Astrocyte of the hippocampus (primary cell): ENCODE measurements around the gene C1orf50.

Experiments used
- DNase-seq: peaks from one replicate; pipeline ENCODE4 v3.0.0; 2011; ENCODE audit warnings: low read depth, low spot score

C1orf50 gene

DNA sequence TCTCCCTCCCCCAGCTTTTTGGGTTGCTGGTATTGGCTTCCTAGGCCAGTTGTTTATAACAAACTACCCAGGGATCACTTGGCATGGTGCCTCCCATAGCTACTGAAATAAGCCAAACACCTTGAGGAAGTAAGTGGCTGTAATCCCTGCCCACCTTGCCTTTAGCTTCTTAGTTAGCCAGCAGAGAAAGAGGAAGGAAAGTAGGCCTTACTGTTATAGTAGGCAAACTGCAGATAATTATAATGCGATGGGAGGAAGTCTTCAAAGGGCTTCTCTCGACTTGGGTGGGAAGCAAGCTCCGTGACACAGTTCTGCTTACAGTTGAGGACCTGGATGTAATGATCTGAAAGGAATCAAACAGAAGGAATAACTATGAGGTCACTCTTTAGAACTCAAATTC is 8.4 kb upstream of the C1orf50 start:
- DNase-seq, result no peak

GRCh38 chr1:42759114-42759513 is 7.9 kb upstream of the C1orf50 start:
- DNase-seq, result no peak

DNA sequence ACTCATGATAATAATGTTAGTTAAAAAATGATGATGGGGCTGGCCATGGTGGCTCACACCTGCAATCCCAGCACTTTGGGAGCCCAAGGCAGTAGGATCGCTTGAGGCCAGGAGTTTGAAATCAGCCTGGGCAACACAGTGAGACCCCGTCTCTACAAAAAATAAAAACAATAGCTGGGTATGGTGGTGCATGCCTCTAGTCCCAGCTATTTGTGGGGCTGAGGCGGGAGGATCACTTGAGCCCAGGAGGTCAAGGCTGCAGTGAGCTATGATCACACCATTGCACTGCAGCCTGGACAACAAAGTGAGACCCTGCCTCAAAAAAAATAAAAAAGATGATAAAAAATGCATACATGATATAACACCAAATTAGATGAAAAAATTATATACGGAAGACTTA is 5.5 kb upstream of the C1orf50 start:
- no peak for DNase-seq

DNA sequence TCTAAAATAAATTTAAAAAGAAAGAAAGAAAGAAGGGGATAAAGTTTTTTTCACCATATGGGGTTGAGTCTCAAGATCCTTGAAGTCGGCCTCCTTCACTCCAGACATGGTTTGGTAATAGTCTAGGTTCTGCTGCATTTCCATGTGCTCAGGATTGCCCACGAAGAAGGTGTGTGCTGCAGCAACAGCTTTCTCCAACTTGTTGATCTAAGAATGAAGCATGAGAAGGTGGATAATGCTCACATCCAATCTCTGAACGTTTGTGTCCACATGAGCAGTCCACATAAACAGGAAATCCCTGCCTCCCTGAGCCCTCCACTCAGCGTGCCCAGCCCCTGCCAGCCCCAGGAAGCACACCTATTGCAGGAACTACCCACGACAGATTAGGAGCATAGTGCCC is 4.8 kb upstream of the C1orf50 start:
- no peak for DNase-seq

DNA sequence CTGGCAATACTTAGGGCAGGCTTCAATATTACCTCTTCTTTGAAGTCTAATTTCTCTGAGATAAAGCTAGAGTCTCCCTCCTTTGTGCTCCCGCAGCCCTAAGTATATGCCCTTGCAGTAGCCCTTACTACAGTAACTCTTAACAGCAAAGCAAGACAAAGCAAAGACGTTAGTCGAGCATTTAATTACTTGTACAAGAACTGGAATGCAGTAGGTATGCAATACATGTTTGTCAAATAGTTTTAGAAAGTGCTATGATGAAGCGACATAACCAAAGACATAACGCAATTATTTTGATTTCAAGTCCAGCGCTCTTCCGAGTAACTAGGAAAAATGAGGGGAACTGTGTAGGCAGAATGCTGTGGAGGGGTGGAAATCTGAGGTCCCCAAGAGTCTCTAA is 1.8 kb upstream of the C1orf50 start:
- peak; percentile 40 for DNase-seq

DNA sequence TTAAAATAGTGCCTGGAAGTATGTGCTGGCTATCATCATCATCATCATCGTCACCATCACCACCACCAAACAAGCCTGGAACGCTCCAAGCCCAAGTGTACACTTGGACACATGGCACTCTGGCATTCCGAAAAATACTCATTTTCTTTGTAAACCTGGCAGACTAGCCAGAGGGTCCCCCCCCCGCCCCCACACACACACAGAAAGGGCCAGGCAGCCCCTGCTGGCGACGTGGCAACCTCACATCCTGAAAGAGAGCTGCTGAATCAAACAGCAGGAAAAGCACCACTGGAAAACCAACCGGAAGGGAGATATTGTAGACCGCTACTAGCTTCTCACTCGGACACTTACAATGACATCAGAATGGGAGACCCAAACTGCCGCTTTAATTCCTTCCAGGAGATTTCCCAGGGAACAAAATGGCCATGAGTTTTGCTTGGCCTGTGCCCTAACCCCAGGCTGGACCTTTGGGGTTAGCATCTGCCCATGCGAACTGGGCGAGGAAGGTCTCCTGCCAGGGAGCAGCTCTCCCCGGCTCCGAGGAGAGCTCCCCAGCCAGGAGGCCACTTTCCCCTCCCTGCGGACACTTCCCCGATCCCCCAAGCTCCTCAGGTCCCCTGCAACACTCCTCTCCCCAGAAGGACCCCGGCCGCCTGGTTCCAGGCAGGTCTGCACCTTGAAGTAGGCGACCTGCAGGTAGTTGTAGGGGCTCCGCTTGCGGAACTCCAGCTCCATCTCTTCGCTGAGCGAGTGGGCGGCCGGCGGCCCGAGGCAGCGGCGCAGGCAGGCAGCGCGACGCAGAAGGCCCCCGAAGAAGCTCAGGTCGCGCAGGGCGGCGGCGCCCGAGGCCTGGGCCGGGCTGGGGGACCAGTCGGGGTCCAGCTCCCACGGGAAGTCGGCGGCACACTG is 963 bp upstream of the C1orf50 start:
- DNase-seq, result peak; percentile 89

GRCh38 chr1:42767510-42768000 is 506 bp downstream of the C1orf50 start:
- no peak for DNase-seq

DNA sequence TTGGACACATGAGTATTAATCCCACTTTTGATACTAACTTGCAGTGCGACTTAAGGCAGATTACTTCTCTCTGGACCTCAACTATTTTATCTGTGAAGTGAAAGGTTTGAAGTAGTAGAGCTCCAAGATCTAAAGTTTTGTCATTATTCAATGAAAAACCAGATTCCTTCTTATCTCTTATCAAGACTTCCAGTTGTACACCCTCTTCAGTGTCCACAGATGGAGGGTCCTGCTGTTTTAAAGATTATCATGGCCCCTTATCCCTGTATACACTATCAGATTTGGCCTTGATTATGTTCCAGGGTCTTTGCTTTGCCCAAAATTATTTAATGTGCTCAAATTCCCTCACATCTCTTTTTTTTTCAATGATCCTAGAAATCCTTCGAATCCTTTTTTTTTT is 1.1 kb downstream of the C1orf50 start:
- no peak for DNase-seq

DNA sequence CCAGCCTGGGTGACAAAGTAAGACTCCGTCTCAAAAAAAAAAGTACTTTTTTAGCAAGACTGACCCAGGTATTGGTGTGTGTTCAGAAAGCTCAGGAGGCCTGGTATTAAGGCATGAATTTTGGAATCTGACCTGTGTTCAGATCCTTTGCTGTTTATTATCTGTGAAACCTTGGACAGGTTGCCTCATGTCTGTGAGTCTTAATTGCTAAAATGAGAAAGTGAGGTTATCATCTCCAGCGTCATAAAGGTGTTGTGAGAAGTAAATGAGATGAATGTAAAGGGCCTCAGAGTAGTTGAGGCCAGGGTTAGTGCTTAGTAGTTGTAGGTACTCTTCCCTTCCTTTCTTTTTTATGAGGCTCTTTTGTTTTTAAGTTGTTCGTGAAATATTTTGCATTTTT is 2.8 kb downstream of the C1orf50 start:
- DNase-seq, result no peak

DNA sequence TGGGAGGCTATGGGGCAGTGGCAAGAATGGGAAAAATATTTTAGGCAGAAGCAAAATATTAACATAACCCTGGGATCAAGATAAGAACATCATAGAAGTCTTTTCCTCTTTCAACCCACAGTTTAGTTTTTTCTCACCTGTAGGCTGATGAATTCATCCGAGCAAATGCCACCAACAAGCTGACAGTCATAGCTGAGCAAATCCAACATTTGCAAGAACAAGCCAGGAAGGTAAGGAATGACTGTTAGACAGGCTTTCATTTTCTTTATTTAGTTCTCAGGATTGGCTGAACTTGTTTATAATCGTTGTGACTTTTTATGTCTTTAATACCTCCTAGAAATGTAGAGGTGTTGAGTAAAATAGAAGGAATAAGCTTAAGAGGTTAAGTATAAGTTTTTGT is 6.4 kb downstream of the C1orf50 start:
- DNase-seq, result no peak

- DNase-seq, result no peak
These were observed 8.0 kb downstream of the C1orf50 start for GRCh38 chr1:42774928-42775526.

DNA sequence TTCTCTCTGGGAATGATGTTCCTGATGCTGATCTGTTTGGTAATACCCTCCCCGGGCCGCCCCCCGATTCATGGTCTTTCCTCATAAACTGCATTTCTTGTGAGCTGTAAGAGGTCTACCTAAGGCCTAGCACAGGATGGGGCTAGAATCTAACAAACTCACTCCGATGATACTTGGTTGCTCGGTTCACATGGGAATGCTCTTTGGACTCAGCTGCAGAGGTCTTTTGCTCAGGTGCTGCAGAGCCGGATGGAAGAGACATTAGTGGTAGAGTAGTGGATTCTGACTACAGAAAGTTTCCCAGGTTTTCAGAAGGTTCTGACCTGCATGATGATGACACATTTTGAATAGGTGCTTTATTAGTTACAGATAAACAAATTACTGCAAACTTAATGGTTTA is 9.5 kb downstream of the C1orf50 start:
- DNase-seq, result no peak

DNA sequence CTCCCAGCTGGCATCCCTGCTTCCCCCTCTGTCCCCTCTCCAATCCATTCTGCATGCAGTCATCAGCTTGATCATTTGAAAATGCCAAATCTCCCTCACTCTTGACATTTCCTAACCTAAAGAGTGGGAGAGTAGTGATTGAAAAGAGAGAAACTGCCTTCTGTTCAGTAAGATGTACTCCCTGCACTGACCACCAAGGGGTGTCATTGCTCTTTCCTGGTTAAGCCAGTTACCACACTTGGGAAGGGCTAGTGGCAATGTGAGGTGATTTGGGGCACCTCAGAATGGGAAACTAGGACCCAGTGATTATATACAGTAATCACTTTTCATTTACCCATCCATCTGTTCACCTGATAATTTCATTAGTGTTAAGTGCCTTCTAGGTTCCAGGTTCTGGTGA is 10.8 kb downstream of the C1orf50 start:
- DNase-seq, result peak; percentile 49

GRCh38 chr1:42779725-42780124 is 12.7 kb downstream of the C1orf50 start:
- no peak for DNase-seq

DNA sequence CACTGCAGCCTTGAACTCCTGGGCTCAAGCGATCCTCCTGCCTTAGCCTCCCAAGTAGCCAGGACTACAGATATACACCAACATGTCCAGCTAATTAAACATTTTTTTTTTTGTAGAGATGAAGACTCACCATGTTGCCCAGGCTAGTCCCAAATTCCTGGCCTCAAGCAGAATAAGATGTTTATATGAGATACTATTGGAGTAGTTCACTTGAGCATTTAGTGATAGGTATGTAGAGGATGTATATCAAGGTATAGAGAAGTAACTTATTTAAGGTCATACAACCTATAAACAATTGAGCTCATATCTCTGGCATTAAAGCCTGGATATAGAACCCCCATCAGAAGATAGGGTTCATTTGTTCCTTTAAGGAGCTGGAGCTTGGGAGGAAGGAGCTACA is 13.1 kb downstream of the C1orf50 start:
- no peak for DNase-seq

DNA sequence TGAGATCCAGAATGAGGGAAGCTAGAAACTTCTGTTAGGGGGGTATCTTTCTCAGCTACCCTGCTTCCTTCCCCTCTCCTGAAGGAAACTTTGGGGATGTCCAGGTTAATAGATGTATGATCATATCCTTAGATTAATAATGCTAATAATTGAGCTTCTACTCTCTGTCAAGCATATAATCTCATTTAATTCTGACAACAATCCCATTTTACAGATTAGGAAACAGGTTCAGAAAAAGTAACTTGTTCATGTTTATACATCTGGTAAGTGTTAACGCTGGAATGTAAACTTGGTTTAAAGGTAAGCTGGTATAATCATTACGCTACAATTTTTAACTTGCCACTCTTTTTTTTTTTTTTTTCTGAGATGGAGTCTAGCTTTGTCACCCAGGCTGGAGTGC is 16.0 kb downstream of the C1orf50 start:
- no peak for DNase-seq

DNA sequence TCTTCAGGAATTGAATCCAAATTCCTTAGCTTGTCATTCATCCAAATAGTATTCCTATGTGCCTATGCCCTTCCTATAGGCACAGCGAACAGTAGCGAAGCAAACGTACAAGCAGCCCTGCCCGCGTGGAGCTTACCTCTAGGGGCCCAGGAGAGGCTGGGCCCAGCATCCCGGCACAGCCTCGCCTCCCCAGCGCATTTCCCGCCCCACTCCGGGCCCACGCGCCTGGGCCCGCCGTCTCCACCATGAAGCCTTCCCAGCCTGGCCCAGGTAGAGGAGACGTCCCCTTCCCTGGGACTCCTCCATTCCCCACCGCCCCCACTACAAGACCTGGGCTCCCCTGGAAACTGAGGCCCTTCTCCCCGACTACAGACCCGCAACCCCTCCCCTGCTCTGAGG is 17.5 kb downstream of the C1orf50 start:
- no peak for DNase-seq

- peak; percentile 39 for DNase-seq
These were observed 18.1 kb downstream of the C1orf50 start, which contains the start of gene TMEM269 for GRCh38 chr1:42784946-42785693. TSS of gene TMEM269 (plus strand) at chr1:42784991. CDS start at chr1:42789894, 4,903 bp downstream.

DNA sequence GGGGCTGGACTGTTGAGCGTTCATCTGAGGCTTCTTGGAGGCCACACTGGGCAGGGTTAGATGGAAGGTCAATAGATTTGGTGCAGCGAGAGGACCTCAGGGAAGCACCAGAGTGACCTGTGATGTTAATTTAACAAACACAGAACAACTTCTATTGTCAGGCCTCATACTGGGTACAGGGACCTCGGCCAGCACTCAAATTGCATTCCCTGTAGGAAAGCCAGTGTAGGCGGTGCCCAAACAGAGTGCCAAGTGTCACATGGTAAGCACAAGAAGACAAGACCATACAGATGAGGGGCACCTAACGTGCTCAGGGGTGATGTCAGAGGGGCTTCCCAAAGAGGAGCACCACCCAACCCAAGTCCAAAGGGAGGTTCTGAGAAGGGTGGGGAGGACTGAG is 19.0 kb downstream of the C1orf50 start:
- no peak for DNase-seq

- no peak for DNase-seq
These were observed 21.0 kb downstream of the C1orf50 start for GRCh38 chr1:42788021-42788420.

DNA sequence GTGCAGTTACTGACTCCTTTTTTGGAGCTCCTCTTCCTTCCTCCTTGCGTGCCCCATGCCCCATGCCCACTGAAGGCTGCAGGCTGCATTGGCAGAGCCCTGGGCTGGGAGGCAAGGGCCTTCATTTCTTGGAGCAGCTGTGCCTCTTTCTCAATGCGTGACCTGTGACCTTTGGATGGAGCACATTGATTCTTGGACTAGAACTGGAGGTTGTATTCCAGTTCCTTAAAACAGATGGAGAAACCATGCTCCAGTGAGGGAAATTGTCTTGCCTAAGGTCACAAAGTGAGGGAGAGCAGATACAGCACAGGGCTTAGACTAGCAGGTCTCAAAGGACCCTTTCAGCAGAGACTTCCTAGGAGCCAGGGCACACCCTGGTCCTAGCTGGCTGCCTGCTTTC is 26.8 kb downstream of the C1orf50 start:
- DNase-seq, result no peak

DNA sequence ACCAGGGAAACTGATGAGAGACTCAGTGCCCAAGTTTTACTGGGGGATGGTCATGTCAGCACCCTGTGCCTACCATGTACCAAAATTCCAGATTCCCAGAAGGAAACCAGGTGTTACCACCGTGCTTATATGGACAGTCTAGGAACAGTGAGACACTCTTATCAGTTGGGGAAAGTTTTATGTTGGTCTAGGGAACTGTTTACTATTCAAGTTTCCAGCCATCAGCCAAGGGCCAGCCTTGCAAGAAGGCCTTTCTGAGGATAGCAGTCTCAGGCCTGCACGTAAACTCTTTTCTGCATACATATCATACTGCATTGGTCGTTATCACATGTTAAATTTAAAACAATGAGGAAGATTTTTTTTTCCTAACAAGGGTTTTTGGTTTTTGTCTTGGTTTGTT is 30.4 kb downstream of the C1orf50 start:
- no peak for DNase-seq
